Stimulated activated CD8-positive, alpha-beta memory T cell treated with anti-CD3 and anti-CD28 coated beads, Interleukin-15, amount 100 ng/mL, for 24 hours (primary cell): ENCODE measurements around the gene NCF1.
"Not testable (repeated sequence)": the region's sequence is repeated elsewhere in the genome, so short reads cannot be mapped to it uniquely, and the experiment has no call there.

Experiments used
- DNase-seq: peaks from one replicate; pipeline ENCODE4 v3.0.0-alpha.2; 2020; ENCODE audit warnings: low read depth

Gene NCF1

GRCh38 chr7:74788369-74789150, 14.7 kb downstream of the NCF1 start:
- DNase-seq, result peak; percentile 79

GRCh38 chr7:74789200-74789736, 15.5 kb downstream of the NCF1 start:
- not testable (repeated sequence) for DNase-seq

- DNase-seq, result not testable (repeated sequence)
These were observed 24.2 kb downstream of the NCF1 start for GRCh38 chr7:74797848-74798622.

GRCh38 chr7:74798644-74799043, 24.8 kb downstream of the NCF1 start:
- not testable (repeated sequence) for DNase-seq

- not testable (repeated sequence) for DNase-seq
These were observed 42.1 kb downstream of the NCF1 start for GRCh38 chr7:74815882-74816281.

- DNase-seq, result not testable (repeated sequence)
These were observed 46.5 kb downstream of the NCF1 start for GRCh38 chr7:74820146-74820805.

GRCh38 chr7:74821259-74821658, 47.4 kb downstream of the NCF1 start:
- DNase-seq, result not testable (repeated sequence)

- not testable (repeated sequence) for DNase-seq
These were observed 56.1 kb downstream of the NCF1 start for GRCh38 chr7:74829959-74830358.

GRCh38 chr7:74830411-74830810, 56.6 kb downstream of the NCF1 start:
- DNase-seq, result not testable (repeated sequence)
